ENCODE data around the gene SLC25A22.

GRCh38 chr11:769887-770641, 28.0 kb downstream of the SLC25A22 start:
- TF ChIP-seq EZH2 (IDR thresholded peaks at IDR 0.05; ENCODE audit: borderline replicate concordance, low read depth, low read length, poor library complexity, severe bottlenecking) (no peak), CTCF (conservative IDR thresholded peaks at IDR 0.05; ENCODE audit: low read depth, low read length) (no peak)

Data from A673 (cell line).